HuH-7 (cell line): Measurements from ENCODE around the gene RFX2.

Experiments used
- DNase-seq: peaks from one replicate; pipeline ENCODE4 v3.0.0; 2011; ENCODE audit warnings: low spot score

Gene RFX2

DNA sequence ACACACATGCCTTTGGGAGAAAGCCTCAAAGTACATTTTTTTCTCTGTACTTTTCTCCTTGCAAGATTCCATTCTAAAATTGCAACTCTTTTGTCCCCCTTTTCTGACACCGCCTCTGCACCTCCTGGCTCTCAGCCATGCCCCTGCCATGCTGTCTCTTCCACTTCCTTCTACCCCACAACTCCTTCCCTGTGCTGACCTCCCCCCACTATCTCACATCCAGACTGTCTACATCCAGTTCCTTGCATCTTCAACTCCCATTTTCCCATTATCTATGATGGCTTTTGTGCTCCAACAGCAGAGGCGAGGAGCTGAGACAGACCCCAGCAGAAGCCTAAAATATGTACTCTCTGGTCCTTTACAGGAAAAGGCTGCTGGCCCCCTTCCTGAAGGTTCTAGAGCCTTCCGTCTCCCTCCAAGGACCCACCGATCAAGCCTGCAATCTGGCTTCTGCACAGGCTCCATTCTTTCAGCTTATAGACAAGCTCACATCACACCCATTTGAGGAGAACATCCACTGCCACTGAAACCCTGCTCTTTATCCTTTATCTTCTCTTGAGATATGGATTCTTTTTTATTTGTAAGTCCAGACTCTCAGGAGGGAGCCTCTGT is 50.2 kb downstream of the RFX2 start:
- no peak for DNase-seq

DNA sequence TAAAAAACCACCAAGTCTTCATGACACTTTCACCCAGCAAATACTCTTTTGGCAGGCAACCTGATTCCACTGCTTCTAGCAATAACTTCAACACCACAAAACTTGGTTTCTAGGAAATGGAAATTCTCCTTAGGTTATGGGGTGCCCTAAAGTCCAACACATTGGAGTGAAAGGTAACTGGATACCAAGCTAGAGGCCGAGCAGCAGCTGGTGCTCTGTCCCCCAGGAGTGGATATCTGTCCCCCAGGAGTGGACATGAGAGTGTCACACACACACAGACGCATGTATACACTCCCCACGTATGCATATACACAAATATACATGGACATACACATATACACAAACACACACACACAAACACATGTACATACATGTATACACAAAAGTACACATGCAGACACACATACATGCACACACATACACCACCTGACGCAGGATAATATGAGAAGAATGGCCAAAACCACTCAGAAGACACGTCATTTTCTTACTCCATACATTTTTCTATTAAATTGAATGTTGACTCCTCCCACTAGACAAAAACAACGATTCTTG is 50.8 kb downstream of the RFX2 start:
- DNase-seq: no peak

DNA sequence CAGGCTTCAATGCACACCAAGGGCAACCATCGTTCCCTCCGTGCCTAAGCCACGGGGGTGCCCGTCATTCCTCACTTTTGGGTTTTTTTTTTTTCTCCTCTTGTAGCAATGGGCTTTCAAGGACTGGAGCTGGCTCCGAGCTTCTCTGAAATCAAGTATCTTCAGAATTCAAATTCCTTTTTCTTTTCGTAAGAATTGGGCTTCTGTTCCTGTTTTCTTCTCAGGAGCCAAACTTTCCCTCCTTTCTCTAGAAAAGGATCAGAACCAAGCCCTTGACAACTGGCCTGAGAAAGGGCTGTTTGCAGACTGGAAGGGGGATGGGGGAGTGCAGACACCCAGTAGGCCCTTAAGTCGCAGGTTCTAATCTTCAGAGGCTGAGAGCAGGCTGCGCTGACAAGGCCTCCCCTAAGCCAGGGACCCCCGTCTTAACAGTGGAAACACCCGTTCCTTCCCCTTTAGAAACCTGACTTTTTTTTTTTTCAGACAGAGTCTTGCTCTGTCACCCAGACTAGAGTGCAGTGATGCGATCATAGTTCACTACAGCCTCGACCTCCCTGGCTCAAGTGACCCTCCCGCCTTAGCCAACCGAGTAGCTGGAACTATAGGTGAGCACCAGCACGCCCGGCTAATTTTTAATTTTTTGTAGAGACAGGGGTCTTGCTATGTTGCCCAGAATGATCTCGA is 51.6 kb downstream of the RFX2 start:
- no peak for DNase-seq

DNA sequence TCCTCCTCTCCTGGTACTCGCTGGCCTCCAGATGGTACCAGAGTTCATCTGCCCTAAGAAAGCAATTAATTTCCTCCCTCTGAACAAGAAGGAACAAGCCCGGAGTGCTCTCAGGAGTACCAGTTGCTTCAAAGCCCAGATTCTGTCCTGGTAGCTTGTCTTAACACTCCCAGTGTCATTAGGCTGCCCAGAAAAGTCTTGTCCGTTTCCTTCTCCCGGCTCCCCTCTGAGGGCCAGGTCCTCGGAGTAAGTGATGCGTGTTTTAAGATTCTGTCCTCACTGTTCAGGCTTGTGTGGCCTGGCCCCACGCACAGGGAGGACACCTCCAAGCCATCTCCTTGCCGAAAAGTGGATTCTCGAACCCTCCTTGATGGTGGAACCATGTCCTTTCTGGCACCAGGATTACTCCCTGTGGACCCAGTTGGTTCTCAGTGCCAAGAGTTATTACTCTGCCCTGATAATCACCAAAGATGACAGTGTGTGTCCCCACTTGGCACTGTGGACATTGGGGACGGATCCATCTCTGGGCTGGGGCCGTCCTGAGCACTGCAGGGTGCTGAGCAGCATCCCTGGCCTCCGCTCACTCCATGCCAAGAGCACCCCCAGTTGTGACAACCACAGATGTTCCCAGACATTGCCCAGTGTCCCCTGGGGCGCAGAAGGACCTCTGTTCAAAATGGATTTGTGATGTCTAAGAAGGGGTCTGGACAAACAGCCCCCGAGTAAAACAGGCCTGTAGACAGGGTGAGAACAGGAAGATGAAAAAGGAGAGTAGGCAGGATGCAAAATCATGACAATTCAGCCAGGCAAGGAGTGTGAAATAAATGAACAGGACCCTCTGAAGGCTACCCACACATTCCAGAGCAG is 52.4 kb downstream of the RFX2 start:
- DNase-seq: no peak

DNA sequence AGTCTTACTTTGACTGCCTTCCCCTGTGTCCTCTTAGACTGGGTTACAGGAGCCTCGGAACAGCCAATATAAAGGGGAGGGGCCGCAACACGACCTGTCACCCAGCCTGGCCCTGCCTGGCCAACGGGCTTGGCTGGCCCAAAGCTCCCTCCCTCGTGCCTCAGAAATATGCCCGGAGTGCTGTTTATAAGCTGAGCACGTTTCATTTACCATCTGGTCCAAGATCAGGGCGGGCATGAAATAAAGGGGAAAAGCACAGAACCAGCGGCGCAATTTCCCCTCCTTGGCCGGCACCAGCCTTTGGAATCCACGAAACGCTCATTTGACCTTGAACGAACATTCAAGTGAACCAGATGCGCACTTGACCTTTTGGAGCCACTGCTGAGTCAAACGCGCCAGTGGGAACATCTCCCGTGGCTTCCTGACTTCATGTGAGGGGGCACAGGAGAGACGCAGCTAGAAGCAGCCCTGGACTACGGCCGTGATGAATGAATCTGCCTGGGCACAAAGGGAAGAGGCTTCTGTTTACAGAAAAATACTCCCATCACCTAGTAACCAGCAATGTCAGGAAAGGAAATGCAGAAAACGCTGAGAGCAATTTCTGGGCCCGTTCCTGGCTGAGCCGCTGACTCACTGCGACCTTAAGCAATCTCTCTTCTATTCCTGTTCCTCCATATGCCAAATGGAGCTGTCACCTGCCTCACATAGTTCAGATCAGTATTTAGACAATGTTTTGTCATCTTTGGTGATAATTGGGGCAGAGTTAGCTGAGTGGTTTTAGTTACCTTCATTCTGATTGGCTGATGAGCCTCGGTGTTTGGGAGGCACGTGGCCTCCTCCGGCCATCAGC is 53.3 kb downstream of the RFX2 start:
- peak; percentile 12 for DNase-seq

DNA sequence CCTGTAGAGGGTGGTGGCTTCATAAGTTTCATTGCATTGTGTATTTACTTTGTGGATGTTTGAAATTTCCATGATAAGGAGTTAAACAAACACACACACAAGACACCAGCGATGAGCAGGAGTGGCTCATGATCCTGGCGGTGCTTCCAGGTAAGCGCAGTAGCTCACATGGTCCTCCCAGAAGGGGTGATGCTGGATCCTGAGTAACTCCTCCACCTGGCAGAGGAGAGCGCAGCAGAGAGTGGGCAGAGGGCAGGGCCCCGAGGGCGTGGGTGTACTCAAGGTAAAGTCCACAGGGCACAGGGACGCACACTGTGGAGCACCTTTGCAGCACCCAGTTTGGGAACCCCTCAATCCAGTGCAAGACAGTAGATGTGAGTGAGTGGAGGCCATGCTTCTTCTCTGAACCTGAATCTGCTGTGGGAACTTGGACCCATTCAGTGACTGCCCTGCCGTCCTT is 54.0 kb downstream of the RFX2 start:
- peak; percentile 13 for DNase-seq

DNA sequence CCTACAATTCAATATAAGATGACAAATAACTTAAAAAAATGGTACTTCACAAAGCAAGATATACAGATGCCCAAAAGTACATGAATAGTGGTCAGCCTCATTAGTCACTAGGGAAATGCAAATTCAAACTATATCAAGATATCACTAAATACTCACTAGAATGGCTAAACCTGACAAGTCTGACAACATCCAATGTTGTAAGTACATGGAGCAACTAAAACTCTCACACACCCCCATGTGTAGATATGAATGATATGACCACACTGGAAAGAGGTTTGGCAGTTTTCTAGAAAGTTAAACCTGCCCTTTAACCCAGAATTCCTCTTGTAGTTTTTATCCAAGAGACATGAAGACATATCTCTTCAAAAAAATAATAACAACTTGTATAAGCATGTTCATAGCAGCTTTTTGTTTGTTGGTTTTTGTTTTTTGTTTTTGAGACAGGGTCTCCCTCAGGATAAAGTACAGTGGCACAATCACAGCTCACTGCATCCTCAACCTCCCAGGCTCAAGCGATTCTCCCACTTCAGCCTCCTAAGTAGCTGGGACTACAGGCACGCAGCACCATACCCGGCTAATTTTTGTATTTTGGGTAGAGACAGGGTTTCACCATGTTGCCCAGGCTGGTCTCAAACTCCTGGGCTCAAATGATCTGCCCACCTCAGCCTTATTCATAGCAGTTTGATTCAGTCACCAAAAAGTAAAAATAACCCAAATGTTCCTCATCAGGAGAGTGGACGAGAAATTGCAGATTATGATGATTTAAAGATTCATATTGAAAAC is 55.1 kb downstream of the RFX2 start:
- no peak for DNase-seq

DNA sequence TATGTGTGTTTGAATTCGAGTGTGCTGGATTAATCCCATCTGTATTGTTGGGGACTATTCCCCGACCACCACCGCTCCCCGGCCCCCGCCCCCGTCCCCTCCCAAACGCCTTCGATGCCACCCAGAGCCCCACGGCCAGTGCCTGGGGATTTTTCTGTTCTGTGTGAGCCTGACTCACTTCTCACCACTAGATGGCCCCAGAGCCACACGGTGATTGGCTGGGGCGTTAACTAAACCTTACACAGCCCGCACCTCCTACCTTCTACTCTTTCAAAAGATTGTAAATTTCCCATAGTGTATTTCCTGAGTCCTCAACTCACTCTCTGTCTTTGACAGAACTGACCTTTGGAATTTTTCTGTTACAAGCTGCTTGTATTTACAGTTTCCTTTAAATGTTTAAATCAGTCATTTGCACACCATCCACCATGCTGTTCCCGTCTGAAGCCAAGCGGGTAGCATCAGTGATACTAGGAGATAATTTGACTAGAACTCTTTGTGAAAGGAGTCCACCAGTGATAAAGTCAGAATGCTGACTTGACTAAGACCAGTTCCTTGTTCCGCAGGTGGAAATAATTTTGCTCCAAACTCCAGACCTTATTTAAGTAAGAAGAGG is 61.4 kb downstream of the RFX2 start:
- peak; percentile 84 for DNase-seq

DNA sequence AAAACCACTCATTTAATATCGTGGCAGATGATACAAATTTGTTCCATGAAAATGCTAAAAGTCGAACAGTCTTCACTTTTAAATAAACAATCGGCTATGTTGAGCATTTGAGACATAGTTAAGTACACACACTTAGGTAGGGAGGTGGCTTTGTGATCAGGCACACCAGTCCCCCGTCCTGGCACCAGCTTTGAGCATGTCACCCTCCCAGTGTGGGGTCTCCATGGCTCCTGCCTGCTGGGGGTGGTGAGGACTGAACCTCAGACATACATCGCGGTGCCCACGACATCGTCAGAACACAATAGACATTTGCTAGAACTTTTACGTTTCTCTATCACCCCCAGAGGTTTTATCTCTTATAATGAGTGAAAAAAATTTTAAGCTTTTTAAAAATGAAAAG is 62.0 kb downstream of the RFX2 start:
- DNase-seq: peak; percentile 15

DNA sequence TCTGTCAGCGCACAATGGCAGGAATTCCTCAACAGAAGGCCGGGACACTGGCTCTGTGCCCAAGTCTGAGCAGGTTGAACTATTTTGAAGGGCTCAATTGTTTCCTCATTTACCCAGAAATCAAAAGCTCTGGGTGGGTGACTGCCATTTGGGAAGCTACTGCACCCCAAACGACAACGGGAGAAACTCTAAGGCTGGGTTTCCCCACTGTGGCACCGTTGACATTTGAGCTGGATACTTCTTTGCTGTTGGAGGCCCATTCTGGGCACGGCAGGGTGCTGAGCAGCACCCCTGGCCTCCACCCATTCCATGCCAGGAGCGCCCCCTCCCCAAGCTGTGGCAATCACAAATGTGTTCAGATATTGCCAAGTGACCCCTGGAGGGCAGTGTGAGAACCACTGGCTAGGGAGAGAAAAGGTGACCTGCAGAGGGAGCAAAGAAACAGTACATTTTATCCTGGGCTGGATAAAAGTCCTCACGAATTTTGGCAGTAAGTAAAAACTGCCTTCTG is 62.5 kb downstream of the RFX2 start:
- DNase-seq: peak; percentile 62

DNA sequence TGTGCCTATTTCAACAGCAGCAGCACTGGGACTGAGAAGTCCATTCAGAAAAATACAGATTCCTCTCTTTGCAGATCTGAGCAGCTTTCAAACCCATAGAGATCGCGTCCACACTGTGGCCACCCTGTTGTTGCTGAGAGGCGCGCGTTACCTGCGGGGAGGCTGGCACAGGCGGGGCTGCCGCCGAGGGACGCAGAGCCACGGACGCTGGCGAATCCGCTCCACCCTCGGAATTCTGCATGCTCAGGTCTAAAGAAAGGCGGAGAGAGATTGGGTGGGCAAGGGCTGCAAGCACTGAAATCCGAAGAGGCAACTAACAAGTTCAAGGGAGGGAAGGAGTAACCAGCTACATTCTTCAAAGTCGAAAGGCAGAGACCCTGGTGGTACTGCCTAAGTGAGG is 63.0 kb downstream of the RFX2 start:
- DNase-seq: no peak

DNA sequence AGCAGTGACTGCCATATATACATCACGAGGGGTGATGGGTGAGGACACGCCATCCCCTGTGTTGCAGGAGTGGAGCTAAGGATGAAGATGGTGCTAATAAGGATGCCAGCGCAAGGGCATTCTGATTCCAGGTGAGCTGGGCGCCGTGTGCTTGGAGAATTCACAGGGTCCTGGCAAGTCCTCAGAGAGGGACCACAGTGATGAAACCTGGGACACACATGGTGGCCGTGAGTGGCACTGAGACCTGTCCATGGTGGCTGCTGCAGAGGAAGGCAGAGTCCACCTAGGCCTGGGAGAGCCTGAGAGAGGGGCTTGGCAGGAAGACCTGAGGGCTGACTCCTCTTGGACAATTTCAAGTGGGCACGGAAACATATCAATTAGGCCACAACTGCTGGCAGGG is 65.2 kb downstream of the RFX2 start:
- DNase-seq: no peak

DNA sequence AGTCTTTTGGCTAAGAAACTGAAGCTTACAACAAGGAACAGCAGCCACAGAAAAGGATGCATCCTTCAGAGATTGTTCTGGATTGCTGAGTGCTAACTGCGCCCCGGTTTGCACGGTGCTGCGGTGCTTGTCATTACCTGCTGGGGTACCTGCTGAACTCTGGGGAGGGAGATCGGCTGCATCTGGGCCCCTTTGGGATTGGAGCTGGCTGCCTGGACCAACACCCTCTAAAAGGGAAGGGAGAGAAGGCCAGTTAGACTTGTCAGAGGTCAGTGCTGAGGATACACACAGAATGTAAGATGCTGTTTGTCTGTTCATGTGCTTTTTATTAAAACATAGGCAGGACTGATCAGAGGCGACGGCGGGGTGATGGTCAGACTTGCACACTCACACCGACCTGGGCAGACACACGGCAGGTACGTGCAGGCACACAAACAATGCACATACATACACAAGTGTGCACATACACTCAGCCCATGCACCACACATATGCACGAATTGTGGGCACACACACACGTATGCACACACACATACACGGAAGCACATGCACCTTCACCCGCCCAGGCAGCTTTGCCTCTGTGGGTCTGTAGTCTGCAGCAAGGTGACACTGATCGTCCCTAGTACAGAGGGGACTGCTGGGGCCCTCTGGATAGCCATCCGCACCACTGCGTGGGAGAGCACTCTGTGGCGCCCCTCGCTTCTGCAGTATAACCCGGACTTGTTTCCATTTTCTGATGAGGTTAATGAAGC is 66.1 kb downstream of the RFX2 start:
- DNase-seq: no peak

DNA sequence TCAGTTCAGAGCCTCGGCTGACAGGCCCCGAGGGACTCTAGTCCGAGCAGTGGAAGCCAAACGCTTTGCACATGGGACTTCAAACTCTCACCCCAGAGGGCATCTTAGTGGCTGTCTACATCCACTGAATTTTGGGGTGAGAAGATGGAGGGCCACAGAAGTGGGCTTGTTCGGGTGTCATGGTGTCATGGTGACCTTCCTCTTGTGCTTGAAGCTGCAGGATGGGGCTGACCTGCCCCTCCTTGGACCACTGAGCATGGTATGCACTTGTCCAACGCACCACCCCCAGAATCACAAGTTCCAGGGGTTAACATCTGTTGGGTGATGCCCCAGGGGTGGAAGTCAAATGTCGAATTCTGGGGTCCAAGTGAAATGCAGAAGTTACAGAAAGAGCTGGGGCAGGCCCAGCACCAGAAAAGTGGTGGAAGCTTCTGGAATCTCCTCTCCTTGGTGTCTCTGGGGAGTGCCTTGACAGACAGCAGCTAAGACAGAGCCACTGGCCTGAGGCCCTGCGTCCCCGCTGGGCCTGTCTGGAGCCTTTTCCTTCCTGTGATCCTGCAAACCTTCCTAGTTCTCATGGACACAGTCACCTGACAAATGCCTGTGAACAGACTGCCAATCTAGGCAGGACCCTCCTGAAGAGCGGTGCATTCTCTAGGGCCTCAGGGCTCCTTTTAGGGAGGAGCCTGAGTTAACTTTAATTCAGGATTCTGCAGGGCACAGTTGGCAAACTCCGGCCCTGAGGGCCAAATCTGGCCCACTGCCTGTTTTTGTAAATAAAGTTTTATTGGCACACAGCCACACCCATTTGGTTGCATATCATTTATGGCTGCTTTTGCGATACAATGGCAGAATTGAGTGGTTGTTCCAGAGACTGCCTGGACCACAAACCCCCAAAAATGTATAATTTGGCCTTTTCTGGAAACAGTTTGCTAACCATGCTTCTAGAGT is 67.2 kb downstream of the RFX2 start:
- no peak for DNase-seq

DNA sequence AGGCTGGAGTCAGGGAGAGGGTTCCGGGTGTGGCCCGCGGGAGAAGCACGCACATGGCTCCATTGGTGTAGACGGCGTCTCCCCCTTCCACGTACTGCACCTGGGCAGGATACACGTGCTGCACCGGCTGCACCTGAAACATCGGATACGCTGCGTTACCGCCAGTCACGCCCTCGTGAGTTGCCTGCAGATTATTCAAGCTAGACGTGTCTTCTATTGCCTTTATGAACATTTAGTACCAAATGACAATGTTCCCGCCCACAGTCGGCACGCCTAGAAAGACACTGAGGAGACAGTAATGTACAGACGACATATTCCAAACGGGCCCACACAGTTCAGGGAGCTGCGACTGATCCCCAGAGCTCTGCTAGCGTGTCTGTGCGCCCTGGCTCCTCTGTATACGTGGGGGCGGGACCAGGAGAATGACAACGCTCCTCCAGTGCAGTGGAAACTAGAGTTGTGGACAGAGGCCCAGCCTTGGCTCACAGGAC is 68.3 kb downstream of the RFX2 start:
- DNase-seq: no peak

DNA sequence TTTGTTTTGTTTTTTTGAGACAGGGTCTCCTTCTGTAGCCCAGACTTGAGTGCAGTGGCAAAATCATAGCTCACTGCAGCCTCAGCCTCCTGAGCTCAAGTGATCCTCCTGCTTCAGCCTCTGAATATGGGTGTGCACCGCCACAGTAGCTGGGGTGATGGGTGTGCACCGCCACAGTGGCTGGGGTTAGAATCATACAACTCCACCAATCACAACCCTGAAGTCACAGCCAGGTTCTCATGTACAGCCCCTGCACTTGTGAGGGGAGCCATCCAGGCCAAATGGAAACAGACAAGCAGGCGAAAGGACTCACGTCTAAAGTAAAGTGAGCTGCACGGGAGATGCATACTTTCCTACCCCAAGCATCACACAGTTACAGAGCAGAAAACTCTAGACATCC is 69.2 kb downstream of the RFX2 start:
- no peak for DNase-seq

DNA sequence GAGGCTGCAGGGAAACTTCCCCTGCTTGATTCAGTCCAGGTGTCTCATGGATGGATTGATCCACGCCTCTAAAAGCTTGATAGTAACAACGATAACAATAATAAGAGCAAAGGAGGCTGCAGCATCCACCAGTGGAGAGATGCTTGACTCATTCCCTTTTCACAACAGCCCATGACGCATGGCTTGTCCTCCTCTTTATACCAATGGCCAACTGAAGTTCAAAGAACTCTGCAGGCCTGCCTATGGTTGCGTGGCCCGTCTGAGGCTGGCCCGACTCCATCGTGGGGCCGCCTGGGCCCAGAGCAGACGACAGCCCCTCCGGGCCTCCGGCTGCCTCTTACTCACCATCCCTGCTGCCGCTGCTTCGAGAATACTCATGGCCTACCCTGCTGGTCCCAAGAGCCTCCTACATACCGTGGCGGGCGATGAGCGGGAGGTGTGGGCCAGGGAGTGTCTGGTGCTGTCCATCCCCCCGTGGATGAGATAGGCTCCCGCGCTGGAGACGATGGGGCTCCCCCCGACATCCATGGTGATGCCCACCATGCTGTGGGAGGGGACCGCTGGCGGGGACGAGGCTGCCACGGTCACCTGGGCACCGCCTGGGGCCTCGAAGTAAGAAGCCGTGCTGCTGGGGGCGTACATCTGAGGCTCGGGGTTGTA is 70.6 kb downstream of the RFX2 start:
- DNase-seq: no peak
